ENCODE results near the gene MLLT6.

MLLT6 gene

DNA sequence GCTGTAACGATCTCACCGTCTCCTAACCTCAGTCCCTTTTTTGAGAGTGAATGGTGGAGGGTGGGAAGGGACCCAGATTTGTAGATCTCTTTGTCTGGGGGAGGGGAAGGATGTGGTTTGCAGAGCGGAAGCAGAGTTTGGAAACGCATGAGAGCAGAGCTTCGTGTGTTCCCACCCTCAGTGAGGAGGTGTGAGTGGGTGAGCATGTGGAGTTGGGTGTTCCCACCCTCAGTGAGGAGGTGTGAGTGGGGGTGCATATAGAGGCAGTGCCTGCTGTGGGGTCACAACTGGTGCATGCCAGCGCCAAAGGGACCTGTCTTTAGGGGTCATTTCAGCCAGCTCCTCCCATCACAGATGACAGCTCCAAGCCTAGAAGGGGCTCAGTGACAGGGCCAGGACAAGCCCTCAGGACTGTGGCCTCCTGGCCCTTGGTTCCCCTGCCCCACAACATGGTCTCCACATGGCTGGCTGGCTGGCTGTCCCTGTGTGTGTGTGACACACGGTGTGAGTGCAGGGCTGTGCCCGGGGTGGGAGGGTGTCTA is 23.3 kb downstream of the MLLT6 start:
- no peak for DNase-seq (ENCODE audit: low read depth)

DNA sequence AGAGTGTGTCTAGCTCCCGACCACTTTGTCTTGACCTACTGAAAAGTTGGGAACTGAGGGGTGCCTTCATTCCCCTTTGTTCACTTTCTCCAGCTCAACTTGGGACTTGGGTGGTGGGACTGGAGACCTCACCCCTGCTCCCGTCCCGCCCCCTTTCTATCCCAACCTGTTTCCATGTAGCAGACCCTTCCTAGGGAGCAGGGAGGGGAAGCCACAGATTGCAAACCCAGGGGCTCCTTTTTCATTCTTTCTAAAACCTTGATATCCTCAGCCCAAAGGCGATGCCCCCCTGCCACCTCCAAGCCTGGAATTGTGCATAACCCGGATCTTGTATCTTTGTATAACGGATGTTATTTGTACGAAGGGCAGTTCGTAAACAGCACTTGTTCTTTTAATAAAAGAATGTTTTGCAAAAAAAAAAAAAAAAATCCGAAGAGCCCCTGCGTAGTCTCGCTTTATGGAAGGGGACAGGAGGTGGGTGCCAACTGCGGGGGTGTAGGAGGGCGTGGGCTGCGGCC is 24.4 kb downstream of the MLLT6 start:
- DNase-seq (ENCODE audit: low read depth) = no peak

DNA sequence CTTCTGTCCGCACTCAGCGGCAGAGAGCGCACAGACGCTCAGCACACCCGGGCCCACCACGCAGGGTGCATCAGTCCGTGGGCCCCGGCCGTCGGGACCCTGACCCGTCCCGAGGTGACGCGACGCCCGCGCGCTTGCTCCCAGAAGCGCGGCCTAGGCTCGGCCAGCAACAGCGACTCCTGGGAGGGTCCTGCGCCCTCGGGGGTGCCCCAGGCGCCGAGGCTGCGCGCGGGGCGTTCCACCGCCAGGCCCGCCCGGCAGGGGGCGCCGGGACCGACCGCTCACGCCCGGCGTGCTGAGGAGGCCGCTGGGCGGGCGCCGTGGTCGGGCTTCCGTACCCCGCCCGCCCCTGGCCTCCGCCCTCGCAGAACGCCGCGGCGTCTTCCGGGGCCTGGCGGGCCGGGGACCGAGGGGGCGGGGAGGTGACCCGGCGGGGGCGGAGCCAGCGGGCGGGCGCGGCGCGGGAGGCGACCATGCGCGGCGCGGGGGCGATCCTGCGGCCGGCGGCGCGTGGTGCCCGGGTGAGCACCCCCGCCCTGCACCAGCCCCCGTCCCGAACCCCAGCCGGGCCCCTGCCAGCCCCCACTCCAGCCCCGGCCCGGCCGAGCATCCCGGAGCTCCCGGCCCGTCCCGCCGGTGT is 24.9 kb downstream of the MLLT6 start, which contains the start of gene CISD3:
TSS of gene CISD3 (plus strand) at position 456 of the 640 bp plus-strand sequence. CDS start at position 474, 18 bp downstream.
- DNase-seq (ENCODE audit: low read depth) = no peak

DNA sequence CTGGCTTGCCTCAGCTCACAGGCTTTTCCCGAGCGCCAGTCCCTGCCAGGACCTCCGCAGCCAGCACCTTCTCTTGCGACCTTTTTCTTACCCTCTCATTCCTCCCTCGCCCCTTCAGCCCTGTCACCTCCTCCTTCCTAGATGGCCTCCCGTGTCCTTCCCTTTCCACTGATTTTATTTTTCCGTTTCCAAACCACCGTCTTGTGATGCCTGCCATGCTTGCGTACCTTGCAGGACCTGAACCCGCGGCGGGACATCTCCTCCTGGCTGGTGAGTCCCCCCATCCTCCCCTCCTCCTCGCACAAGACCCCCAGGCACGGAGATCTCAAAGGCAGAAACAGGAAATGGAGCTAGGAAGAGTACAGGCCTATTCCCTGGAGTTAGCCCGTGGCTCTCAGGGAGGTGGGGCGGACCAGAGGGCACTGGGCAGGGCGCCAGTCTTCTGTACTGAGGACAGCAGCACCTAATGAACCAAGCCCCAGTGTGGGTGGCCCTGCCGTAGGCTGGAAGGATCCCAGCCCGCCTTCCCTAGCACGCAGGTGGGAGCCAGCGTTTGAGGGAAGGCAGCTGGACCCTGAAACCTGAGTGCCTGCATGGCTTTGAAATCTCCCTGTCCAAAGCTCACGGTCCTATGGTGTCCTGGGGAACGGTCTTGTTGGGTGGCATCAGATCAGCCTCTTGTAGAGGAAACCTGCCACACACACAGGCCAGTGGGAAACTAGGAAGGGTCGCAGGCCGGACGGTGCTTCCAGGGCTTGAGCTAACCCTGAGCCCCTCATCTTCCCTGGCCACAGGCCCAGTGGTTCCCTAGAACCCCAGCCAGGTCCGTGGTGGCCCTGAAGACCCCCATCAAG is 25.7 kb downstream of the MLLT6 start:
- DNase-seq (ENCODE audit: low read depth) = no peak

DNA sequence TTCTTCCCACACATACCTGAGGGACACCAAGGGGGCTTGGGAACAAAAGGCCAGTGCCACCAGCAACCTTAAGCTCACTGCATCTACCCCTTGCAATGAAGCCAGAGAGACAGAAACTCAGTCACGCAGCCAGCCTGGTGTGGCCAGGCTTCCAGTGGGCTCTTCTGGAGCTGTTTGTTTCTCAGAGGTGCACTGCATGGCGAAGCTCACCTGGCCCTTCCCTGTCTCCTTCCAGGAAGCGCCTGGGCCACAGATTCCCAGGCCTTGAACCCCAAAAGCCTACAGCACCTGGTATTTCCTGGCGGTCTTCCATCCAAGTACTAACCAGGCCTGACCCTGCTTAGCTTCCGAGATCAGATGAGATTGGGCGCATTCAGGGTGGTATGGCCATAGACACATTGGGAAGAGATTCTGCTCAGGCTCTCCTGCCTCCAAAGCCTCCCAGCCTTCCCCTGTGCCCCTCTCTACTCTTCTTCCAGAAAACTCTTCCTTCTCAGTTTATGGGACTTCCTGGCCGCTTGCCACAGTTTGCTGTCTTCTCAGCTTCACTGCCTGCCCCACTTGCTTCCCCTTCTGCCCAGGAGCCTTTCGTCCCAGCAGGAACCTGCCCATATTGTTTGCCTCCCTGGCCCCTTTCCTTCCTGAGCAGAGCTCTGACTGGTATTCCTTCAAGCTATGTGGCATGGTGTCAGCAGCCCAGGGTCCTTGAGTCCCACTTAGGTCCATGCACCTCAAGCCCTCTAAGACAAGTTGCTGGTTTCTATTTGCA is 26.6 kb downstream of the MLLT6 start:
- no peak for DNase-seq (ENCODE audit: low read depth)

DNA sequence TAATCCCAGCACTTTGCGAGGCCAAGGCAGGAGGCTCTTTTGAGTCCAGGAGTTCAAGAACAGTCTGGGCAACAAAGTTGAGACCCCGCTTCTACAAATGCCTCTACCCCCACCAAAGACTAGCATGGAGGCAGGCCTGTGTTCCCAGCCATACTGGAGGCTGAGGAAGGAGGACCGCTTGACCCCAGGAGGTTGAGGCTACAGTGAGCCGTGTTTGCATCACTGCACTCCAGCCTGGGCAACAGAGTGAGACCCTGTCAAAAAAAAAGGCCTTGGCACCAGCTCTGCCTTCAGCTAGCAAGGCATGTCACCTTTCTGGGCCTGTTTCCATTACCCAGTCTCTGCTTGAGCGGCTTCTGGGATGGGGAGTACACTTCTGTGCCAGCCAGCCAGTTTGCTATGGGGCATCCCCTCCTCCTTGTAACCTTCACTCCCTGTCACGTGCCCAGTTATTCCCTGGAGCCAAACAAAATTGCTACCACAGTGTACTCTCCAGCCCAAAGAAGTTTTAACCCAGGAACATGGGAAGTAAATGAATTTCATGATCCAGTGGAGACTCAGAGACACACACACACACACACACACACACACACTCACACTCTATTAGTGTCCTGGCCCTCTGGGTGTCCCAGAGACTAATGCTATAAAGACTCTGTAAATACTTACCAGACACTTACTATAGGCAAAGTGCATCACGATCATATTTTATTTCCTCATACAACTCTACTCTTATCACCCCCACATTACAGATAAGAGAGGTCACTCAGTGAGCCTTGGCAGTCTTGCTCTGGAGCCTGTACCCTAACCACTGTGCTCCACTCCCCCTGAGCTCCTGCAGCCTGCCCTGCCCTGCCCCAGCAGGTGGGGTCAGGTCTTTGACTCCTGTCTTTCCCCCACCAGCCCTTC is 27.6 kb downstream of the MLLT6 start:
- DNase-seq (ENCODE audit: low read depth) = no peak

DNA sequence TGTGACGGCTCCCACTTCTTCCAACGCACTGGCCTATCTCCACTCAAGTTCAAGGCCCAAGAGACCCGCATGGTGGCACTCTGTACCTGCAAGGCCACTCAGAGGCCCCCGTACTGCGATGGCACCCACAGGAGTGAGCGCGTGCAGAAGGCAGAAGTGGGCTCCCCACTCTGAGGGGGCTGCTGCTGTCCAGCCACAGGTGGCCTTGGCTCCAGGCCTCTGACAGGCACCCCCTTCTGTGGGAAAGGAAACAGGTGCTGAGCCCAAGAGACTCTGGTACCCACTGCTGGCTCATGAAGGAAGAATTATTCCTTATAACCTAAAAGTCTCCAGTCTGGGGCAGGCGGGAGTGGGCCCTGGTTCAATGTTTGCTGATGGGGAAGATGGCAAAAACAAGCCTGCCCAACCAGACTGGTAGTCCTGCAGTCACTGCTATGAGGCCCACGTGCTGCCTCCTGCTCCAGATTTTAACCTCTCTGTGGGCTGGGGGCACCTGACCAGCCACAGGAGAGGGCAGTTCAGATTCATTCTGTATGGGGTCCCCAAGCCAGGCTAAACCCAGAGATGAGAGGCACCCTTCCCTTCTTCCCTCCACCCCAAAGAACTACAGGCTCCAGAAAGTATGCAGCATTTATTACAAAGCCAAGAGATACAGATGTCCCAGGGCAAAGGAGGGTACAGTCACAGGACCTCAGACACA is 28.4 kb downstream of the MLLT6 start:
- no peak for DNase-seq (ENCODE audit: low read depth)

DNA sequence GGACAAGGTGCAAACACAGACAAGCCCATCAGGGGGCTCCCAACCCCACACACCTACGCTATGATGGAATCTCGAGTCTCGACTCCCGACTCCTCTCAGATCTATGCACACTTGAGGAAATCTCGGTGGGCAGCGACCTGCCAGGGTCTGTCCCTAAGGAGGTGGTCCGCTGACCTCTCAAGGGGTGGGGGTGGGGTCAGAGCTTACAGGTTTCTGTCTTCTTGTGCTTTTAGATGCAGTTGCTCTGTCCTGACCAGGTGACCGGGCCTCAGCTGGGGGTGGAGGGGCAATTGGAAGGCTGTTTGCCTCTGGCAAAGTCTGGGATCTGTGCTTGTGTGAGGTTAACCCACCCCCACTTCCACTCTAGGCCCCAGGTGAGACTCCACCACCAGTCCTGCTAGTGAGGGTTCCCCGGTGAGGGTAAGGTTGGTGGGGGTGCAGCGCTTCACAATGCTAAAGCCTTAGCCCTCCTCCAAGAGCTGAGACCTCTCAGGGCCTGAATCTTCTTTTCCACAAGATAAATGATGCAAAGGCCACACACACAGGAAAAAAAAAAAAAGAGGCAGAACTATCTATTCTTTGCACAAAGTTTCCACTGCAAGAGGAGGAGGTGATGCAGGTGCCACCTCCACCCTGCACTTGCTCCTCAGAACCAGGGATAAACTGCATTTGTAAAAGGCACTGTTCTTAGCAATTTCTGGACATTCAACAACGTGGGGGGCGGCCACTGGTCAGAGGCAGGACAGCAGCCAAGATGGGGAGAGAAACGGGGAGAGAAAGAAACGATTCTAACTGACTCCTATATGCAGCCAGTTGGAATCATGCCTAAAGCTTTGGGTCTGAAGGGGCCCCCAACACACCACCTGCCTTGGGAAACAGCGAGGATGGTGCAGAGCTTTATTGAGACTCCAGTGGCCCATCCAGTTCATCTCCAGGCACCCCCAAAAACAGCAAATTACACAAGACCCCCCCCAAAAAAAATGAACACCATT is 29.2 kb downstream of the MLLT6 start:
- DNase-seq (ENCODE audit: low read depth) = no peak

DNA sequence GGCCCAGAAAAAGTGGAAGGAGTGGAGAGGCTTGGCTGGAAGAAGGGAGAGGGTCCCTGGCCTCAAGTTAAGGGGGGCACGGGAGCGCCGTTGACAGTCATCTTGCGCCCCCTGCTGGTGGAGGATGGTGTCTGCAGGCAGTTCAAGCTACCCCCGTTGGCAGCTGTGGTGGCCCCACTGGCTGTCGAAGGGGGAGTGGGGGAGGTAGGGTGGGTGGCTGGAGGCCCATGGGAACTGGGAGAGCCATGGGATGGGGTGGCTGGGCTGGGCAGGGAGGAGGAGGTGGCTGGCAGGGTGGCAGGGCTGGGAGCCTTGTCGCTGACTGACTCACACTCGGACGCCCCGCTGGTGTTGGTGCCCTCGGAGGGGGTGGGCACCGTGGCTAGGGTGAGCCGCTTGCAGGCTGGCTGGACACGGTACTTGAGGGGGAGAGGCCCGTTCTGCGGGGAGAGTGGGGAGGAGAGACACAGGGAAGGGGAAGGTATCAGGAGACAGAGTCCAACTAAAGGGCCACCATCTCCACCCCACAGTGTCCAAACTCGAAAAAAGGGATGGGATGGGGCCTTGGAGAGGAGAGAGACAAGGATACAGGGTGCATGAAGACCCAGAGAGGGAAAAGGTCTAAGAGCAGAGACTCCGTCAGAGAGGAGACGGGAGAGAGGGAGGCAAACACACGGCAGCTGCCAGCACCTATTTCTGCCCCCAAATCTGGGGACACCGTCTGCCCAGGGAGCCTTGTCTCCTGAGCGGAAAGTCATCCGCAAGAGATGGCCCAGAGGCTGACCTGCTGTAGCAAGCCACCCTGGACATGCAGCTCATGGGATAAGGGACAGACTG is 30.3 kb downstream of the MLLT6 start:
- DNase-seq (ENCODE audit: low read depth) = no peak

DNA sequence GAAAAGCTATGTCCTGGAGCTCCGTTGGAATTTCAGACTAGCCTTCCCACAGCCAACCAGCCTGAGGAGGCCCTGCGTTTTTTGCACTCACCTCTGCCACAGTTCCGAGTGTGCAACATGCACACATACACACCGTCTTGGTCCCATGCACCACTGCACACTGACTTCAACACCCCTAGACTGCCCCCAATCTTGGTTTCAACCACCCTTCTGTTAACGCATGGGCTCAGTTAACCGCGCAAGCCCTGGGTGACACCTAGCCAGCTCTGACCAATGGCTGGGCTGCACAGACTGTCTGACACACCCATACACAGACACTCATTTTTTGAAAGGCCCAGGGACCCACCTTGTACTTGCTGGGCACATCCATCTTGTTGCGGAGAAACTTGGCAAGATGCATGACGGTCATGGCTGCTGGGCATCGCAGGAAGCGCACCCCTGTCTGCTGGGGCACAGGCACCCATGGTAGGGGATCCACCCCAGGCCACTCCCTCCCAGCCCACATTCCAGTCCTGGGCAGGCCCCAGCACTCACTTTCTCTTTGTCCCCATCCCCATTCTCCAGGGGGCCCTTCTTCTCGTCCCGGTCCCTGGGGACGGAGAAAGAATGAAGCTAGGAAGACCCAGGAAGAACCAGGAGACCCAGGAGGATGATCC is 33.1 kb downstream of the MLLT6 start:
- no peak for DNase-seq (ENCODE audit: low read depth)

DNA sequence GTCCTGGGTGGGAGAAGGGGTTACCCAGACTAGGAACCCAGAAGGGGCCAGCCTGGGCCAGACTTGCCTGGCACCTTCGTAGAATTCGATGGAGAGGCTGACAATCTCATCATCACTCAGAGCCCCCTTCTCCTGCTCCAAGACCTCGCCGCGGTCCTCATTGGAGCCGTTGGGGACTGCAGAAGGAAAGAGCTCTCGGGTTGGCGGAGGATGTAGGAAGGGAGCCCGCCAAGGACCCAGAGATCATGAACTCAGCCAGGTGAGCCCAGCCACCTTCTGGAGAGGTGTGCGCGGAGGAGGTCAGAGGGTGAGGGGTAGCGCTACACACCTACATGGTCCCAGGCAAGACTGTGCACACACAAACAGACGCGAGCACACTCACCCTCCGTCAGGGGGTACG is 33.6 kb downstream of the MLLT6 start:
- DNase-seq (ENCODE audit: low read depth) = no peak

DNA sequence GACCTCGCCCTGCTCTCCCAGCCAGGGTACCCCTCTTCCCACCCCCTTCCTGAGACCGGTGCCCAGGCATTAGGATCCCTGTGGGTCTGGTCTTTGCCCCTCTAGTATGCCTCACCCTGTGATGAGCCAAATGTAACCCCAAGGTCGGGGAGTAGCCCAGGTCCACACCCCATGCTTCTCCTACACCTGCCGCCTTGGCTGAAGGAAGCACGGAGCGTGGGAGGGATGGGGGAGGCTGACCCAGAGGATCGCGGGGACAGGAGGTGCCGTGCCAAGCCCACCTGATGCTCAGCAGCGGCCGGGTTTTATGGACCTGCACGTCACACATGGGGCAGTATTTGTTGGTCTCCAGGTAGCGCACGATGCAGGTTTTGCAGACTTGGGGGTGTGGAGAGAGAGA is 34.2 kb downstream of the MLLT6 start:
- no peak for DNase-seq (ENCODE audit: low read depth)

DNA sequence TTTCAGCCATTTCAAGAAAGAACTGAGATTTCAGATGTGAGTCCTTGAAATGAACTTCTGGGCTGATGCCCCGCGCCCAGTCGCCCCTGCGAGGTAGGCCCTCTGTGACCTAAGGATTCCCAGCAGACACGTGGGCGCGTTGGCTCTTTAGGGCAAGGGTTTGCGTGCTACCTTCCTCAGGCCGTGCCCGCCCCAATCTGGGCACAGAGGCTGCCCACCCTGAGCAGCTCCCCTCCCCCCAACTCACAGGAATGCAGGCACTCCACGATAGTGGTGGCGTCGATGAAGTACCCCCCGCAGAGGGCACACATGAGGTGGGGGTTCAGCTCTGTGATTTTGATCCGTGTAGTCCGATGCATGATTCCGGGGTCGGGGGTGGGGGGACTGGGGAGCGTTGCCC is 35.0 kb downstream of the MLLT6 start:
- DNase-seq (ENCODE audit: low read depth) = no peak

DNA sequence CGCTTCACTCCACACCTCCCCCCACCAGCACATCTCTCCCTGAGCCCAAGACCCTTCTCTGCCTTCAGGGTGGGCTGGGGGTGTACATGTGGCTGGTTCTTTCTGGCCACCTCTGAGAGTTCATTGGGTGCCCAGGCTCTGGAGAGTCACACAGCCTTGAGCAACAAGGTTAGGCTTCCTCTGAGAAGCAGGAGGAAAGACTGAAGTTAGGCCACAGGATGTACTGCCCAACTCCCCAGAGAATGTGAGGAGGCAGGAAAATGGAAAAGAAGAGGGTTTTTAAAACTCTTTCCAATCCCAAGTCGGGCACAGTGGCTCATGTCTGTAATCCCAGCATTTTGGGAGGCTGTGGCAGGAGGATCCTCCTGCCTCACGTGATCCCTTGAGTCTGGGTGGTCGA is 35.7 kb downstream of the MLLT6 start:
- no peak for DNase-seq (ENCODE audit: low read depth)

DNA sequence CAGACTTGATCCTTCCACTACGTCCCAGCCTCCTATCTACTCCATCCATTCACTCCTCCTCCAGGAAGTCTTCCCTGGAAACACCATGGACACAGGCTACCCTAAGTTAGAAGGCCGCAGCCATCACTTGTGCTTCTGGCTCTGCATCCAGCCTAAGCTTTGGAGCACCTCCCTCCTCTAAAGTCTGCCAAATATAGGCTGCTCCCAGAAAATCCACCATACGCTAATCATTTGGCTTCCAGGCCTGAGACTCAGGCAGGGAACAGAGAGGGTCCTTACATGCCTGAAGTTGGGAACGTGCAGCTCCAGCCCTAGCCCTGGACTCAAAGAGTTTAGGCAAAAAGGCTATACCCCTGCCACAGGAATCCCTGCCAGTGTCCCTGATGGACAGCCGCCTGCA is 36.4 kb downstream of the MLLT6 start:
- DNase-seq (ENCODE audit: low read depth) = no peak

DNA sequence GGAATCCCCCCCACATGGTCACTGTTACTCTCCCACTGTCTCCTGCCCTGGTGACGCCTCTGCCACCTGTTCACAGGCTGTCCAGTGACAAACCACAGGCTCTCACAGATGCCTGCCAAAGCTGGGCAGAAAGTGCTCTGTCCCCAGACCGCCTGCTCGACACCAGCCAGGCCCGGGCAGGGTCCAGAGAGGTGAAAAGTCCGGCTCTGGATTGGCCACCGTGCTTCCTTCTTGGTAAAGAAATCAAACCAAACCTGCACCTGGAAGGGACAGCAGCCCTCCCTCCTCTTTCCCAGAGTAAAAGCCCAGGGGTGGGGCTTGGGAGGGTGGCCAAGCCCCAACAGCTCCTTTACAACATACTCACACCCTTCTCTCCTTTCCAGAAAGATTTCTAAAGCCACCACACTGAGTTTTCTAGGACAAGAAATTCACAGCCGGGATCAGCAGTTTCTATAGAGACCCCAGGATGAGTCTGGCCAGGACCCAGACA is 36.9 kb downstream of the MLLT6 start:
- no peak for DNase-seq (ENCODE audit: low read depth)

DNA sequence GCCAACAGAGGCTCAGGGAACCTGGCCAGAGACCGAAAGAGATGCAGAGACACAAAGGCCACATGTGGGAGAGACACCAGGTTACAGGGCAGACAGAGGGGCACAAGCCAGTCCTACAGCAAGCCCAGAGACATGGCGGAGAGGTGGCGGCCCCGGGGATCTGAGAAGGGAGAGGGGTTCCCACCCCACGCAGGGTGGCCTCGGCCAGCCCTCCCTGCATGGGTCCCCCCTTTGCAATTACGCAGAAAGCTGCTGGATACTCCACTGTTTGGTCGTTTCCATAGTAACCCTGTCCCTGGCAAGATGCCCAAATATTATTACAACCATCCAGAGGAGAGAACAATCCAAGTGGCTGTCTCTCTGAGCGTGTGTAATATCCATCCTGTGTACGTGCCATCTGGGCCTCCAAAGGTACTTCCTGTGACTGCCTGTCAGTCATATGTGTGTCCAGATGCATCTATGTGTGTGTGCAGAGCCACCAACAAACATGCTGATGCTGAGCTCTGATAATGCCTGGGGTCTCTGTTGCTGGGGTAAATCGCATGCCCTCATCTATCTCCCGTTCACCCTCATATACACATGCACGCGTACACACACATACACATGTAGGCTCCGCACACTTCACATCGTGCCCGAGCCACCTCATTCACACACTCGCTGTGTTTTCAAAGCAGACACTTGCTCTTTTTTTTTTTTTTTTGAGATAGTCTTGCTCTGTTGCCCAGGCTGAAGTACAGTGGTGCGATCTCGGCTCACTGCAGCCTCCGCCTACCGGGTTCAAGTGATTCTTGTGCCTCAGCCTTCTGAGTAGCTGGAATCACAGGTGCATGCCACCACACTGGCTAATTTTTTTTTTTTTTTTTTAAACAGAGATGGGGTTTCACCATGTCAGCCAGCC is 37.6 kb downstream of the MLLT6 start:
- peak; percentile 56 for DNase-seq (ENCODE audit: low read depth)
